ENCODE measurements around the gene TP53I11. TPM values are rescaled to one million over a fixed set of nuclear protein-coding genes. Genes with fewer than 3 reads are reported as not detected.

The TP53I11 gene
- total and polyA plus RNA-seq, 8 donors, result 12.4 to 155 (median 27.3) TPM

DNA sequence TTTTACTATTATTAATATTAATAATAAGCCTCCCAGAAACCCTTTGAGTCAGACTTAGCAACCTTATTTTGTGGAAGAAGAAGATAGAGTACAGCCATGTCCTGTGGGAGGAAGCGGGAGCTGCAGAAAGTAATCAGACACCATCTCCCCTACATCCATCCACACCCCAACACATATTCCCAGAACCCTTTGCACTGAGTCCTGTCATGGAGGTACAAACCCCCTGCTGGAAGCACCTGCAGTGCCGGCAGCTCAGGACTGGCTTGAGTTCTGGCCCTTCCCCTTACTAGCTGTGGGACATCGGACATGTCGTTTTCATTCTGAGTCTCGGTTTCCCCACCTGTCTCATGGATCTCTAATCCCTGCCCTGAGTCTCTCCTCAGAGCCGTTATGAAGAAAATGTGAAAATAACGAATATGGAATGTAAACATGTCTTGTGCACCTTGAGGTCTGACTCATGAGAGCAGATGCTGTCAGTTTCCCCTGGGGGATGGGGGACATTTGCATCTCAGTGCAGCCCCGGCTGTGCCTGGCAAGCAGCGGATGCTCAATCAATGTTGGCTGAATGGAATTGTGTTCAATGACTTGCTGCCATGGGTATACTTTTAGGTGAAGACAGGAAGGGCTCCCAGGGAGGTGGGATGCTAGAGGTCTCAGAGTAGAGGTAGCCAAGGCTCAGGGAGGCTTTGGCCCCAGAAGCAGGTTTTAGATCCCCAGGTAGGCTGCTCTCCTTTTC lies 45.4 kb downstream of the TP53I11 start:
- DNase-seq, result no peak
- Histone ChIP-seq H3K9me3 (no peaks in the 10 kb centered on the region), H3K36me3 (peaks cover 0 to 6% (median 0%) of the 10 kb centered on the region in 4 donors), H3K27me3 (peaks cover 0 to 5% (median 0%) of the 10 kb centered on the region in 3 donors), H3K27ac (no peak overlapping the region), H3K4me1 (peaks cover 0 to 7% (median 0%) of the 10 kb centered on the region in 4 donors), H3K4me3 (no peak overlapping the region)
- no peak for TF ChIP-seq POLR2AphosphoS5 (IDR thresholded peaks at IDR 0.05)
- TF ChIP-seq POLR2A (IDR thresholded peaks at IDR 0.05), result no peak
- TF ChIP-seq EP300 (IDR thresholded peaks at IDR 0.05), result no peak
- TF ChIP-seq, protein P1, sequence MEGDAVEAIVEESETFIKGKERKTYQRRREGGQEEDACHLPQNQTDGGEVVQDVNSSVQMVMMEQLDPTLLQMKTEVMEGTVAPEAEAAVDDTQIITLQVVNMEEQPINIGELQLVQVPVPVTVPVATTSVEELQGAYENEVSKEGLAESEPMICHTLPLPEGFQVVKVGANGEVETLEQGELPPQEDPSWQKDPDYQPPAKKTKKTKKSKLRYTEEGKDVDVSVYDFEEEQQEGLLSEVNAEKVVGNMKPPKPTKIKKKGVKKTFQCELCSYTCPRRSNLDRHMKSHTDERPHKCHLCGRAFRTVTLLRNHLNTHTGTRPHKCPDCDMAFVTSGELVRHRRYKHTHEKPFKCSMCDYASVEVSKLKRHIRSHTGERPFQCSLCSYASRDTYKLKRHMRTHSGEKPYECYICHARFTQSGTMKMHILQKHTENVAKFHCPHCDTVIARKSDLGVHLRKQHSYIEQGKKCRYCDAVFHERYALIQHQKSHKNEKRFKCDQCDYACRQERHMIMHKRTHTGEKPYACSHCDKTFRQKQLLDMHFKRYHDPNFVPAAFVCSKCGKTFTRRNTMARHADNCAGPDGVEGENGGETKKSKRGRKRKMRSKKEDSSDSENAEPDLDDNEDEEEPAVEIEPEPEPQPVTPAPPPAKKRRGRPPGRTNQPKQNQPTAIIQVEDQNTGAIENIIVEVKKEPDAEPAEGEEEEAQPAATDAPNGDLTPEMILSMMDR (IDR thresholded peaks at IDR 0.05), result no peak
- intact Hi-C loops (cut with DNase I; ENCODE audit: low total_unique reads), result loop anchor here (5.0 kb wide), 1 partner anchor 178 kb away; the partner anchor contains the start of gene TSPAN18
- 65 to 74% (median 68%) methylated on average over 9 of the region's 9 CpGs for WGBS, 5 donors

DNA sequence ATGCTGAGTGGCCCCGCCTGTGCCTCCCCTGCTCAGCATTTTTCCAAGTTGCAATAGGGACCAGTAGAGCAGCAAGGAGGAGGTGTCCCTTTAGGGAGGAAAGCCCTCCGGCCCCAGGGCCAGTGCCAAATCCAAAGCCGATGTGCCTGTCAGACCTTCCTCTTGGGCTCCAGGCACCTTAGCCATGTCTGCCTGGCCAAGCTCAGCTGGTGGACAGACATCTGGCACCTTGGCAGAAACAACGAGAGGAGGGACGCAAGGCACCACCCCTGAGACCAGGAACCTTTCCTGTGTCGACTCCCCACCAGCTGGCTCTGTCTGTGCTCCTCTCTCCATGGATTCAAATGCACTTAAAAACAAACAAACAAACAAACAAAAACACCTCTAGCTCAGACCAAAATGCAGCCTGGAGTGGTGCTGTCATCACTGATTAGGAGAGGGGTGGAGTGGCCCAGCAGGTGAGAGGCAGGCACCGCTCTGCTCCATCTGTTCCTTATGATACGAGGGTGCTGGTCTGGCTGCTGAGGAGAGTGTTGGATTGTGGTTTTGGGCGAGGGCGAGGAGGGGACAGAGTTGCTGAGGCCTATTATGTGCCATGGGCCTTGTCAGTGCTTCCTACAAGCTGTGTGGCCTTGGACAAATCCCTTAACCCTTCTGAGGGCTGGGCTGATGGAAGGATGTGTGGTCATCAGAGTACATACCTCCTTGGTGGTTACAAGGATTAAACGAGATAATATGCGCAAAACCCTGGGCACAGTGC lies 46.2 kb downstream of the TP53I11 start:
- intact Hi-C loops (cut with DNase I; ENCODE audit: low total_unique reads), result loop anchor here (5.0 kb wide), 1 partner anchor 177 kb away; the partner anchor contains the start of gene TSPAN18
- H3K4me3 ChIP-seq, result no peak overlapping the region
- peaks cover 0 to 7% (median 0%) of the 10 kb centered on the region in 4 donors for H3K4me1 ChIP-seq
- no peak for DNase-seq
- 62 to 75% (median 69%) methylated on average over 12 of the region's 12 CpGs for WGBS, 5 donors
- no peak for TF ChIP-seq POLR2AphosphoS5 (IDR thresholded peaks at IDR 0.05)
- no peak for TF ChIP-seq POLR2A (IDR thresholded peaks at IDR 0.05)
- no peak for TF ChIP-seq EP300 (IDR thresholded peaks at IDR 0.05)
- TF ChIP-seq, protein P1 (IDR thresholded peaks at IDR 0.05), result no peak
- H3K27ac ChIP-seq, result no peak overlapping the region
- H3K9me3 ChIP-seq, result no peaks in the 10 kb centered on the region
- no peaks in the 10 kb centered on the region for H3K36me3 ChIP-seq
- H3K27me3 ChIP-seq, result peaks cover 0 to 5% (median 0%) of the 10 kb centered on the region in 3 donors

- 83 to 94% (median 86%) methylated on average over 3 of the region's 3 CpGs for WGBS, 5 donors
These were observed 47.2 kb downstream of the TP53I11 start for GRCh38 chr11:44903518-44903917.

GRCh38 chr11:44903035-44903434 lies 47.6 kb downstream of the TP53I11 start:
- no peak for TF ChIP-seq POLR2AphosphoS5 (IDR thresholded peaks at IDR 0.05)
- TF ChIP-seq POLR2A (IDR thresholded peaks at IDR 0.05), result no peak
- TF ChIP-seq, protein P1 (IDR thresholded peaks at IDR 0.05), result no peak
- TF ChIP-seq EP300 (IDR thresholded peaks at IDR 0.05), result no peak
- H3K27me3 ChIP-seq, result peaks cover 0 to 5% (median 0%) of the 10 kb centered on the region in 3 donors
- H3K36me3 ChIP-seq, result no peaks in the 10 kb centered on the region
- peaks cover 0 to 7% (median 0%) of the 10 kb centered on the region in 4 donors for H3K4me1 ChIP-seq
- no peak overlapping the region for H3K27ac ChIP-seq
- 67 to 82% (median 75%) methylated on average over 7 of the region's 7 CpGs for WGBS, 5 donors
- peaks cover 0 to 6% (median 2%) of the 10 kb centered on the region in 4 donors for H3K9me3 ChIP-seq
- no peak overlapping the region for H3K4me3 ChIP-seq
- intact Hi-C loops (cut with DNase I; ENCODE audit: low total_unique reads), result no loop called here
- DNase-seq, result no peak

More at GRCh38 chr11:44903518-44903917, 47.2 kb downstream of the TP53I11 start:
- Histone ChIP-seq H3K27ac (no peak overlapping the region), H3K9me3 (peaks cover 0 to 4% (median under 1%) of the 10 kb centered on the region in 4 donors), H3K4me3 (no peak overlapping the region), H3K27me3 (peaks cover 0 to 5% (median 0%) of the 10 kb centered on the region in 3 donors), H3K36me3 (no peaks in the 10 kb centered on the region), H3K4me1 (peaks cover 0 to 7% (median 0%) of the 10 kb centered on the region in 4 donors)
- TF ChIP-seq POLR2AphosphoS5 (IDR thresholded peaks at IDR 0.05) (no peak), EP300 (IDR thresholded peaks at IDR 0.05) (no peak), POLR2A (IDR thresholded peaks at IDR 0.05) (no peak)
- TF ChIP-seq, protein P1 (IDR thresholded peaks at IDR 0.05), result no peak
- no peak for DNase-seq
- intact Hi-C loops (cut with DNase I; ENCODE audit: low total_unique reads), result no loop called here

All from stomach (tissue), 9 donors.